Cardiac fibroblast (primary cell): ENCODE measurements around the gene FAM89B.

Experiments used
- DNase-seq, 2 donors: peaks; one replicate each; pipeline versions ENCODE4 v3.0.0 to v3.0.0-alpha.2; 2010; ENCODE audit warnings: low read depth in 2 of 2
- H3K4me3 ChIP-seq, 2 donors: replicated peaks in 1 of 2; 1 replicate in 1 of 2; 2 replicates in 1 of 2; pipeline ENCODE4 v1.5.1; 2011; ENCODE audit warnings: low read depth in 2 of 2, low read length in 2 of 2, mild to moderate bottlenecking in 2 of 2, moderate library complexity in 1 of 2
- CTCF ChIP-seq: IDR thresholded peaks from one replicate; pipeline ENCODE4 v1.5.1; 2011; ENCODE audit warnings: low read depth, mild to moderate bottlenecking, low read length, inconsistent platforms

The FAM89B gene

GRCh38 chr11:65598258-65598699 is 25.9 kb downstream of the FAM89B start:
- TF ChIP-seq CTCF = no peak
- DNase-seq = no peak
- no peak overlapping the region for H3K4me3 ChIP-seq

- H3K4me3 ChIP-seq = no peak overlapping the region
- TF ChIP-seq CTCF = no peak
- DNase-seq = no peak
Observed at GRCh38 chr11:65599216-65599954, 27.0 kb downstream of the FAM89B start.

- no peak for TF ChIP-seq CTCF
- DNase-seq = no peak
- H3K4me3 ChIP-seq = no peak overlapping the region
Observed at GRCh38 chr11:65599955-65600246, 27.6 kb downstream of the FAM89B start.

- TF ChIP-seq CTCF = no peak
- no peak for DNase-seq
- H3K4me3 ChIP-seq = no peak overlapping the region
Observed at GRCh38 chr11:65604258-65604657, 31.9 kb downstream of the FAM89B start.

- DNase-seq = peak; percentile 91 to 98
- TF ChIP-seq CTCF = no peak
- peak overlapping the region in 1 of 2 donors; percentile 14 for H3K4me3 ChIP-seq
Observed at GRCh38 chr11:65606876-65607613, 34.7 kb downstream of the FAM89B start.

- no peak for TF ChIP-seq CTCF
- DNase-seq = no peak
- H3K4me3 ChIP-seq = no peak overlapping the region
Observed at GRCh38 chr11:65607614-65608426, 35.5 kb downstream of the FAM89B start.
